Effector memory CD4-positive, alpha-beta T cell (primary cell): ENCODE data around the gene LPCAT1.

Experiments used
- DNase-seq, 3 donors: peaks; one replicate each; pipeline ENCODE4 v3.0.0-alpha.2; 2020
- H3K27ac ChIP-seq: 2 replicates; pipeline ENCODE4 v1.7.0; 2013; ENCODE audit warnings: mild to moderate bottlenecking, low read length, moderate library complexity; ENCODE audit not compliant: insufficient read depth, poor library complexity, severe bottlenecking
- H3K27me3 ChIP-seq: replicated peaks from 2 replicates; pipeline ENCODE4 v1.7.0; 2013; ENCODE audit warnings: mild to moderate bottlenecking, low read length; ENCODE audit not compliant: insufficient read depth, control insufficient read depth, poor library complexity, severe bottlenecking
- H3K36me3 ChIP-seq: 2 replicates; pipeline ENCODE4 v1.7.0; 2013; ENCODE audit warnings: mild to moderate bottlenecking, low read length, moderate library complexity; ENCODE audit not compliant: control insufficient read depth, insufficient read depth
- H3K4me1 ChIP-seq: 2 replicates; pipeline ENCODE4 v1.7.0; 2013; ENCODE audit warnings: low read length, mild to moderate bottlenecking; ENCODE audit not compliant: control insufficient read depth, insufficient read depth, poor library complexity, severe bottlenecking
- H3K4me3 ChIP-seq: 2 replicates; pipeline ENCODE4 v1.7.0; 2013; ENCODE audit warnings: low read length, low read depth, mild to moderate bottlenecking; ENCODE audit not compliant: insufficient read depth, poor library complexity, severe bottlenecking
- H3K9me3 ChIP-seq: 2 replicates; pipeline ENCODE4 v1.7.0; 2013; ENCODE audit warnings: mild to moderate bottlenecking, low read length, moderate library complexity; ENCODE audit not compliant: control insufficient read depth

The LPCAT1 gene

DNA sequence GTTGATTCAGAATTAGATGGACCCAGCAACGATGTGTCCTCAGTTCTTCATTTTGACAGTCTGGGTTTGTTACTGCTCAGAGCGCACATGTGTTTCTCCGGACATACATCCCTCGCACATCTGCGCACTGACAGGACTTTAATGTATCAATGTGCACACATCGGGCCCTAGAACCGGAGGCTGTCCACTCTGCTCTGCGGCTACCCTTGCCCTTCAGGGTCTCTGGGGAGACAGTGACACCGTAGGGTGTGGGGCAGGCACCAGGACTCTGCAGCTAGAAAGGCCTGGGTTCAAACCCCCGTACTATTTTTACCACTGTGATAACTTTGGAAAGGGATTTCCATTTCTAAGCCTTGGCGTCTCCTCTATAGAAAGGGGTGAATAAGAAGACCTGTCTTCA is 23.5 kb upstream of the LPCAT1 start:
- no peaks in the 10 kb centered on the region for H3K9me3 ChIP-seq
- H3K4me1 ChIP-seq = no peaks in the 10 kb centered on the region
- H3K27ac ChIP-seq = no peak overlapping the region
- H3K27me3 ChIP-seq = no peaks in the 10 kb centered on the region
- DNase-seq = no peak
- H3K4me3 ChIP-seq = no peak overlapping the region
- no peaks in the 10 kb centered on the region for H3K36me3 ChIP-seq

- H3K36me3 ChIP-seq = no peaks in the 10 kb centered on the region
- no peaks in the 10 kb centered on the region for H3K9me3 ChIP-seq
- no peak overlapping the region for H3K4me3 ChIP-seq
- DNase-seq = no peak
- H3K4me1 ChIP-seq = no peaks in the 10 kb centered on the region
- H3K27me3 ChIP-seq = no peaks in the 10 kb centered on the region
- H3K27ac ChIP-seq = no peak overlapping the region
These were observed 22.8 kb upstream of the LPCAT1 start for GRCh38 chr5:1546556-1546955.

- Histone ChIP-seq H3K27me3 (no peaks in the 10 kb centered on the region), H3K4me1 (no peaks in the 10 kb centered on the region), H3K9me3 (no peaks in the 10 kb centered on the region), H3K36me3 (no peaks in the 10 kb centered on the region), H3K4me3 (no peak overlapping the region), H3K27ac (no peak overlapping the region)
- no peak for DNase-seq
These were observed 22.1 kb upstream of the LPCAT1 start for GRCh38 chr5:1545805-1546355.

DNA sequence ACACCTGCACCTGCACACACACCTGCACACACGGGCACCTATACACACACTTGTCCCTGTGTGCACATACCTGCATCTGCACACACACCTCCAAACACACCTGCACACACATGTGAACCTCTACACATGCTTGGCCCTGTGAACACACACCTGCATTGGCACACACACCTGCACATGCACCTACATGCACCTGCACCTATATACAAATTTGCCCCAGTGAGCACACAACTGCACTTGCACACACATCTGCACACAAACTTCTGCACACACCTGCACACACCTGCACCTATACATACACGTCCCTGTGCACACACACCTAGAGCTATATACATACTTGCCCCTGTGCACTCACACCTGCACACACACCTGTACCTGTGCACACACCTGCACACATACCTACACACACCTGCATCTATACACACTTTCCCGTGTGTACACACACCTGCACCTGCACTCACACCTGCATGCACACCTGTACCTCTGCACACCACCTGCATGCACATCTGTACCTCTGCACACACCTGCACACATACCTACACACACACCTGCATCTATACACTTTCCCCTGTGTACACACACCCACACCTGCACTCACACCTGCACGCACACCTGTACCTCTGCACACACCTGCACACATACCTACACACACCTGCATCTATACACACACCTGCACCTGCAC is 21.5 kb upstream of the LPCAT1 start:
- no peaks in the 10 kb centered on the region for H3K4me1 ChIP-seq
- no peak overlapping the region for H3K27ac ChIP-seq
- H3K4me3 ChIP-seq = no peak overlapping the region
- no peak for DNase-seq
- H3K36me3 ChIP-seq = no peaks in the 10 kb centered on the region
- H3K27me3 ChIP-seq = no peaks in the 10 kb centered on the region
- H3K9me3 ChIP-seq = no peaks in the 10 kb centered on the region

DNA sequence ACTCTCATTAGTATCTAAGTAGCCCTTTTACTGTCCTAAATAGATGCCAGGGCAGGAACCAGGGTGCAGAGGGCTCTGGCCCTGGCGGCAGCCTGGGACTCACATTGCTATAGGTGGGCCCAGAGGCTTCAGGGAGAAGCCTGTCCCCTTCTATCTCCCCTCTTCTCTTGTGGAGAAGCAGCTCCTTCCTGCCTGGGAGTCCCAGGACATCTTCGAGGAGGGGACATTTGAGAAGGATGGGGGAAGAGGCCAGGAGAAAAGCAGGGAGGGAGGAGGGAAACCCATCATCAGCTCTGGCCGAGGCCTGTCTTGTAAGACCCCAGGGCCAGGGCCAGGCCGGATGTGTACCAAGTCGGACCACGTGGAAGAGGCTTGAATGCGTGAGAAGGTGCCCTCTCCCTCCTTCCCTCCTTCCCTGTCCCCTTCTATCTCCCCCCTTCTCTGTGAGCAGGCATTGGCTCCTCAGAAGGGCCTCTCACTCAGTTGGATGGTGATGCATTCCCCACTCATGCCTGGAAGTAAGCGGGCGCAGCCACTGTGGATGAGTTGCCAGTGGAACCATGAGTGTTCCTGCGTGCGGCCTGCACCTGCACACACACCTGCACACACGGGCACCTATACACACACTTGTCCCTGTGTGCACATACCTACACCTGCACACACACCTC is 20.7 kb upstream of the LPCAT1 start:
- no peaks in the 10 kb centered on the region for H3K27me3 ChIP-seq
- no peaks in the 10 kb centered on the region for H3K9me3 ChIP-seq
- no peak overlapping the region for H3K4me3 ChIP-seq
- no peaks in the 10 kb centered on the region for H3K36me3 ChIP-seq
- H3K4me1 ChIP-seq = no peaks in the 10 kb centered on the region
- DNase-seq = no peak
- H3K27ac ChIP-seq = no peak overlapping the region

- no peak overlapping the region for H3K4me3 ChIP-seq
- H3K27ac ChIP-seq = no peak overlapping the region
- H3K4me1 ChIP-seq = no peaks in the 10 kb centered on the region
- H3K27me3 ChIP-seq = no peaks in the 10 kb centered on the region
- no peak for DNase-seq
- no peaks in the 10 kb centered on the region for H3K9me3 ChIP-seq
- no peaks in the 10 kb centered on the region for H3K36me3 ChIP-seq
These were observed 19.9 kb upstream of the LPCAT1 start for GRCh38 chr5:1543398-1544293.

- no peak for DNase-seq
- H3K36me3 ChIP-seq = no peaks in the 10 kb centered on the region
- no peaks in the 10 kb centered on the region for H3K9me3 ChIP-seq
- H3K27me3 ChIP-seq = no peaks in the 10 kb centered on the region
- H3K4me1 ChIP-seq = no peaks in the 10 kb centered on the region
- no peak overlapping the region for H3K4me3 ChIP-seq
- no peak overlapping the region for H3K27ac ChIP-seq
These were observed 19.0 kb upstream of the LPCAT1 start for GRCh38 chr5:1542781-1543180.

DNA sequence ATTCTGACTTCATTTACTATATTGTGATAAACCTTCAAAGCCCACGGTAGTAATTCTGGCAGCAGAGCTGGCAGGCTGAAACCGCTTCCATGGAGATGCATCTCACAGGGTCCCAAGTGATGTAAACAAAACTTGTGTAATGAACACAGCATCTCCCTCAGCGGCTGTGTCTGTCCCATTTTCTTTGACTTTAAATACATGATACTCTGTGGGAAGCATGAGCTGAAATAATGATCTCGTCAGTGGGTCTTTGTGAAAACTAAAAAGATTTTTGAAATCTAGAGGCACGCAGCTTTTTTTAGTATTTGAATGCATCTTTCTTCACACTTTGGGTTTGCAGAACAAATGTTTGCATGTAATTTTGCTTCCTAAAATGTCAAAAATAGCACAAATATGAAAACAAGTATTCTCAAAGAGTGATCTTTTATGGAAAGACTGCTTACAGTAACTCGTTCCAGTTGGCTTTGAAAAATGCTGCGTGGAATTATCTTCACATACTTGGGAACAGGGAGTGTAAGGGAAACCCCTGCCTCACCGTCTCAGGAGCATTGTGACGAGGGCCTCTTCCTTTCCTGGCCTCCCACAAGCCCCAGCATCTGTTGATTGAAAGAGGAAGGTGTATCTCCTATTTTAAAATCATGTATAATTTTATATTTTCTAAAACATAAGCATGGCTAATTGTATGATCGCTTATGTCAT is 18.1 kb upstream of the LPCAT1 start:
- H3K4me1 ChIP-seq = no peaks in the 10 kb centered on the region
- no peak for DNase-seq
- H3K36me3 ChIP-seq = no peaks in the 10 kb centered on the region
- no peak overlapping the region for H3K4me3 ChIP-seq
- no peaks in the 10 kb centered on the region for H3K27me3 ChIP-seq
- no peaks in the 10 kb centered on the region for H3K9me3 ChIP-seq
- no peak overlapping the region for H3K27ac ChIP-seq

GRCh38 chr5:1540831-1541701 is 17.3 kb upstream of the LPCAT1 start:
- no peaks in the 10 kb centered on the region for H3K27me3 ChIP-seq
- H3K4me1 ChIP-seq = peaks cover 5% of the 10 kb centered on the region
- no peak for DNase-seq
- no peak overlapping the region for H3K27ac ChIP-seq
- no peaks in the 10 kb centered on the region for H3K36me3 ChIP-seq
- H3K9me3 ChIP-seq = no peaks in the 10 kb centered on the region
- no peak overlapping the region for H3K4me3 ChIP-seq
